Measurements from ENCODE around the gene NAMPT. TPM values are rescaled to one million over a fixed set of nuclear protein-coding genes. Genes with fewer than 3 reads are reported as not detected.

NAMPT gene
- total and polyA plus RNA-seq, 9 of the 15 experiments (the other 6 are each of a cell fraction or from before 2014, with no cell fraction given), result 41.1 to 160 (median 106) TPM

DNA sequence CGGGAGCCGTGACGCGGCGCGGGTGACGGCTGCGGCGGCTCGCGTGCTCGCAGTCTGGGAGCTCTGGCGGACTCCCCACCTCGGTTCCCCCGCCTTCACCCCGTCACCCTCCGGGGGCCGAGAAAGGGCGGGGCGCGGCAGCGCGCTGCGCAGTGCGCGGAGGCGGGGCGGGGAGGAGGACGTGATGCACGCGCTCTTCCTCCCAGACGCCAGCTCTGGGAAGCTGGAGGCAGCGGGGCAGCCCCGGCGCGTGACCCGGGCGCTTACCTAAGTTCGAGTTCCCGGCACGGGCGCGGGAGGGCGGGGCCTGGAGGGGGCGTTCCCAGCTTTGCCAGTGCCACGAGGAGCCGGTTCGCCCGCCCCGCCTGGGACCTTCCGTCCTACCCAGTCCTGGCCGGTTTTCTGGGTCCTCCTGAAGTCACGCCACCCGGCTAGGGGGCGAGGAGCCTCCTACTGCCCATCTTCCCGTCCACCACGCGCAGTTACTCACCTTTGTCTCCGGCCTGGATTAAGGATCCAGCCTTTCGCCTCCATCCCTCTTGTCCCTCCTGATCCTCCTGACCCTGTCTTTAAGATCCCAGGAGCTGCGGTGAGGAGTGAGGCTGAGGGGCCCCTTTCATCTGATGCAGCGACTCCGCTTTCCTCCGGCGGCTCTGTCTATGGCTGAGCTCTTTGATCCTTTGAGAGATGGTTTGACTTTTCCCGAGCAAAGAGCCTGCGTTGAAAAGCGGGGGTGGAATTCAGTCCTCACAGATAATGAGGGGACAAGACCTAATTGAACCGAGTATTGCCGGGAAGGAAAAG, 470 bp upstream of the NAMPT start (continued):
- TF ChIP-seq, protein P1, sequence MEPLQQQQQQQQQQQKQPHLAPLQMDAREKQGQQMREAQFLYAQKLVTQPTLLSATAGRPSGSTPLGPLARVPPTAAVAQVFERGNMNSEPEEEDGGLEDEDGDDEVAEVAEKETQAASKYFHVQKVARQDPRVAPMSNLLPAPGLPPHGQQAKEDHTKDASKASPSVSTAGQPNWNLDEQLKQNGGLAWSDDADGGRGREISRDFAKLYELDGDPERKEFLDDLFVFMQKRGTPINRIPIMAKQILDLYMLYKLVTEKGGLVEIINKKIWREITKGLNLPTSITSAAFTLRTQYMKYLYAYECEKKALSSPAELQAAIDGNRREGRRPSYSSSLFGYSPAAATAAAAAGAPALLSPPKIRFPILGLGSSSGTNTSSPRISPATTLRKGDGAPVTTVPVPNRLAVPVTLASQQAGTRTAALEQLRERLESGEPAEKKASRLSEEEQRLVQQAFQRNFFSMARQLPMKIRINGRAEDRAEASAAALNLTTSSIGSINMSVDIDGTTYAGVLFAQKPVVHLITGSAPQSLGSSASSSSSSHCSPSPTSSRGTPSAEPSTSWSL (CRISPR knock-in tag; IDR thresholded peaks at IDR 0.05; ENCODE audit: borderline replicate concordance), result no peak
- TF ChIP-seq BMI1 (IDR thresholded peaks at IDR 0.05; ENCODE audit: low read length) (no peak), RBM17 (IDR thresholded peaks at IDR 0.05; ENCODE audit: borderline replicate concordance, low read depth, low read length) (no peak), BRF1 (IDR thresholded peaks at IDR 0.05; ENCODE audit: borderline replicate concordance, extremely low read depth, insufficient read length) (no peak), SRSF9 (IDR thresholded peaks at IDR 0.05; ENCODE audit: borderline replicate concordance, low read depth, low read length) (no peak), NR1H2 (CRISPR knock-in tag; IDR thresholded peaks at IDR 0.05) (no peak), ADNP (tag; IDR thresholded peaks at IDR 0.05) (no peak), HDAC8 (tag; IDR thresholded peaks at IDR 0.05) (0 out of 2 replicates have a peak, but pooled peaks have one; percentile 45), RBM22 (IDR thresholded peaks at IDR 0.05; ENCODE audit: low read depth, low read length, poor library complexity, severe bottlenecking) (no peak), MCM5 (IDR thresholded peaks at IDR 0.05; ENCODE audit: low read depth) (no peak), ZFPM2 (CRISPR knock-in tag; IDR thresholded peaks at IDR 0.05) (0 out of 2 replicates have a peak, but pooled peaks have one; percentile 66), L3MBTL2 (IDR thresholded peaks at IDR 0.05) (peak; percentile 92), ZNF23 (CRISPR knock-in tag; IDR thresholded peaks at IDR 0.05) (no peak), TAF15 (IDR thresholded peaks at IDR 0.05; ENCODE audit: low read depth, low read length) (no peak), ZFP30 (CRISPR knock-in tag; IDR thresholded peaks at IDR 0.05; ENCODE audit: borderline replicate concordance) (no peak), CHCHD3 (CRISPR knock-in tag; IDR thresholded peaks at IDR 0.05) (no peak), MAFF (IDR thresholded peaks at IDR 0.05; ENCODE audit: low read length) (no peak)

Measured in K562 (cell line).